ENCODE results near the gene CABP7. TPM values are rescaled to one million over a fixed set of nuclear protein-coding genes. Genes with fewer than 3 reads are reported as not detected.

CABP7 gene
- total and polyA plus RNA-seq, 2 of the 13 experiments (the other 11 are each of a cell fraction or from before 2014, with no cell fraction given), result 0.08 TPM; not detected in 1

GRCh38 chr22:29769723-29770321, 50.0 kb downstream of the CABP7 start:
- 0% methylated on average over 2 of the region's 2 CpGs for WGBS (ENCODE audit: low lambda C conversion rate)
- Histone ChIP-seq H3K9ac (ENCODE audit: insufficient read depth, low read depth, low read length) (peak overlapping the region; percentile 23; the same call in 1 of the 2 replicates), H3K4me3 (replicated peaks in 1 of 3; ENCODE audit: insufficient read depth in 1 of 3, low read depth in 2 of 3, low read length in 3 of 3) (peak overlapping the region in 1 of 3 experiments; percentile 6; a peak in 1 of 6 replicates), H3K9me3 (ENCODE audit: low read length) (no peaks in the 10 kb centered on the region), H4K20me1 (ENCODE audit: insufficient read depth, low read length) (no peaks in the 10 kb centered on the region), H3K4me1 (ENCODE audit: insufficient read depth, low read length) (peaks cover 65% of the 10 kb centered on the region), H3K27me3 (ENCODE audit: control insufficient read depth in 1 of 2, insufficient read depth in 2 of 2, low read length in 2 of 2) (peaks cover 0 to 4% of the 10 kb centered on the region in 2 experiments; a peak in 1 of 5 replicates), H3K27ac (ENCODE audit: extremely low read length, insufficient read depth, low read length) (peak overlapping the region; percentile 72), H3K36me3 (replicated peaks in 1 of 2; ENCODE audit: control insufficient read depth in 1 of 2, insufficient read depth in 2 of 2, low read length in 2 of 2) (no peaks in the 10 kb centered on the region; a peak in 1 of 5 replicates), H3K79me2 (ENCODE audit: insufficient read depth, low read length) (peaks cover 26% of the 10 kb centered on the region), H2AFZ (ENCODE audit: low read length) (no peak overlapping the region), H3K4me2 (ENCODE audit: low read depth, low read length) (peak overlapping the region; percentile 87)
- ATAC-seq (peak; percentile 34), DNase-seq (ENCODE audit: low spot score) (peak; percentile 93), FAIRE-seq (peak; percentile 91)
- in situ Hi-C loops (cut with HindIII; ENCODE audit: extremely low pct_ligation_motif_present, low pct_unique_long_range_greater_than_20kb), result no loop called here
- BruUV-seq (replicated peaks), result no TSS peak
- intact Hi-C loops (cut with micrococcal nuclease; ENCODE audit: unreplicated experiment), result no loop called here
- CTCF ChIA-PET (ENCODE audit: low intra/inter-chr PET ratio, low total read pairs), result no interaction called here
- POLR2A ChIA-PET, result interaction anchor here (1.0 to 3.6 kb wide), 4 partner anchors 9 to 68 kb away, joined by 3 to 17 read pairs (median 4); partner anchors contain the start of gene ASCC2
- TF ChIP-seq ZNF33B (CRISPR knock-in tag; IDR thresholded peaks at IDR 0.05) (no peak), AHDC1 (CRISPR knock-in tag; IDR thresholded peaks at IDR 0.05; ENCODE audit: borderline replicate concordance) (peak; percentile 85; the same call in 1 of the 2 replicates), ZNF761 (CRISPR knock-in tag; conservative IDR thresholded peaks at IDR 0.05) (0 out of 2 replicates have a peak, but pooled peaks have one; percentile 40), MAX (IDR thresholded peaks at IDR 0.05) (0 out of 2 replicates have a peak, but pooled peaks have one; percentile 30), ZNF780A (CRISPR knock-in tag; IDR thresholded peaks at IDR 0.05) (no peak), SOX6 (IDR thresholded peaks at IDR 0.05) (no peak), SOX6 (CRISPR knock-in tag; IDR thresholded peaks at IDR 0.05) (peak; percentile 92)
- TF ChIP-seq, protein P1, sequence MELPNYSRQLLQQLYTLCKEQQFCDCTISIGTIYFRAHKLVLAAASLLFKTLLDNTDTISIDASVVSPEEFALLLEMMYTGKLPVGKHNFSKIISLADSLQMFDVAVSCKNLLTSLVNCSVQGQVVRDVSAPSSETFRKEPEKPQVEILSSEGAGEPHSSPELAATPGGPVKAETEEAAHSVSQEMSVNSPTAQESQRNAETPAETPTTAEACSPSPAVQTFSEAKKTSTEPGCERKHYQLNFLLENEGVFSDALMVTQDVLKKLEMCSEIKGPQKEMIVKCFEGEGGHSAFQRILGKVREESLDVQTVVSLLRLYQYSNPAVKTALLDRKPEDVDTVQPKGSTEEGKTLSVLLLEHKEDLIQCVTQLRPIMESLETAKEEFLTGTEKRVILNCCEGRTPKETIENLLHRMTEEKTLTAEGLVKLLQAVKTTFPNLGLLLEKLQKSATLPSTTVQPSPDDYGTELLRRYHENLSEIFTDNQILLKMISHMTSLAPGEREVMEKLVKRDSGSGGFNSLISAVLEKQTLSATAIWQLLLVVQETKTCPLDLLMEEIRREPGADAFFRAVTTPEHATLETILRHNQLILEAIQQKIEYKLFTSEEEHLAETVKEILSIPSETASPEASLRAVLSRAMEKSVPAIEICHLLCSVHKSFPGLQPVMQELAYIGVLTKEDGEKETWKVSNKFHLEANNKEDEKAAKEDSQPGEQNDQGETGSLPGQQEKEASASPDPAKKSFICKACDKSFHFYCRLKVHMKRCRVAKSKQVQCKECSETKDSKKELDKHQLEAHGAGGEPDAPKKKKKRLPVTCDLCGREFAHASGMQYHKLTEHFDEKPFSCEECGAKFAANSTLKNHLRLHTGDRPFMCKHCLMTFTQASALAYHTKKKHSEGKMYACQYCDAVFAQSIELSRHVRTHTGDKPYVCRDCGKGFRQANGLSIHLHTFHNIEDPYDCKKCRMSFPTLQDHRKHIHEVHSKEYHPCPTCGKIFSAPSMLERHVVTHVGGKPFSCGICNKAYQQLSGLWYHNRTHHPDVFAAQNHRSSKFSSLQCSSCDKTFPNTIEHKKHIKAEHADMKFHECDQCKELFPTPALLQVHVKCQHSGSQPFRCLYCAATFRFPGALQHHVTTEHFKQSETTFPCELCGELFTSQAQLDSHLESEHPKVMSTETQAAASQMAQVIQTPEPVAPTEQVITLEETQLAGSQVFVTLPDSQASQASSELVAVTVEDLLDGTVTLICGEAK (IDR thresholded peaks at IDR 0.05), result no peak
- TF ChIP-seq, protein P1 (CRISPR knock-in tag; IDR thresholded peaks at IDR 0.05), result peak; percentile 62; the same call in 1 of the 2 replicates
